Forelimb muscle (tissue), 1 donor: ENCODE data around the gene LOXL1. TPM values are rescaled to one million over a fixed set of nuclear protein-coding genes. Genes with fewer than 3 reads are reported as not detected.
"Not testable (repeated sequence)": the region's sequence is repeated elsewhere in the genome, so short reads cannot be mapped to it uniquely, and the experiment has no call there.

Experiments used
- DNase-seq: peaks from one replicate; pipeline ENCODE4 v3.0.0-alpha.2; 2013; ENCODE audit warnings: low read depth
- polyA plus RNA-seq: library from polyadenylated mRNA; unstranded; fragments of 120-200 nt; gene quantifications from one replicate; pipeline ENCODE4 v1.2.1, GENCODE V29; 2013; ENCODE audit not compliant: insufficient read length

LOXL1 gene
- polyA plus RNA-seq, 1 donor: 29.7 TPM

DNA sequence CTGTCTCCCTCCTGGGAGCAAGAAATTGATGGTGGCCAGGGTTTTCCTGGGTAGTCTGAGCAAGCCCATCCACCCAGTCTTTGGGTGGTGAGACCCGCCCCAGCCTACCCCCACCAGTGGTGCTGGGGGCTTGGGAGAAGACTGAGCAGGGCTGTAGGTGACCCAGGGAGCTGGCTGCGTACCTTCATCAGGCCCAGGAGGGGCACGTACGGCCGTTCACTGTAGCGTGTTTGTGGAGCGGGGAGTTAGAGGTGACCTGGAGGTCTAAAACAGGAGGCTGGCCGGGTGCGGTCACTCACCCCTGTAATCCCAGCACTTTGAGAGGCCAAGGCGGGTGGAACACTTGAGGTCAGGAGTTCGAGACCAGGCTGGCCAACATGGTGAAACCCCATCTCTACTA is 11.5 kb downstream of the LOXL1 start:
- no peak for DNase-seq

DNA sequence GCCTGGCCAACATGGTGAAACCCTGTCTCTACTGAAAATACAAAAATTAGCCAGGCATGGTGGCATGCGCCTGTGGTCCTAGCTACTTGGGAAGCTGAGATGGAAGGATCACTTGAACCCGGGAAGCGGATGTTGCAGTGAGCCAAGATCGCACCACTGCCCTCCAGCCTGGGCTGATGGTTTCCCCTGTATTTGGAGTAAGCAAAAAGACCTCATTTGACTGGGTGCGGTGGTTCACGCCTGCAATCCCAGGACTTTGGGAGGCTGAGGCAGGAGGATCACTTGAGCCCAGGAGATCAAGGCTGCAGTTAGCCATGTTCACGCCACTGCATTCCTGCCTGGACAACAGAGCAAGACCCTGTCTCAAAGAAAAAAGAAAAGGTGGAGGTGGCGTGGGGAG is 12.3 kb downstream of the LOXL1 start:
- DNase-seq: not testable (repeated sequence)

DNA sequence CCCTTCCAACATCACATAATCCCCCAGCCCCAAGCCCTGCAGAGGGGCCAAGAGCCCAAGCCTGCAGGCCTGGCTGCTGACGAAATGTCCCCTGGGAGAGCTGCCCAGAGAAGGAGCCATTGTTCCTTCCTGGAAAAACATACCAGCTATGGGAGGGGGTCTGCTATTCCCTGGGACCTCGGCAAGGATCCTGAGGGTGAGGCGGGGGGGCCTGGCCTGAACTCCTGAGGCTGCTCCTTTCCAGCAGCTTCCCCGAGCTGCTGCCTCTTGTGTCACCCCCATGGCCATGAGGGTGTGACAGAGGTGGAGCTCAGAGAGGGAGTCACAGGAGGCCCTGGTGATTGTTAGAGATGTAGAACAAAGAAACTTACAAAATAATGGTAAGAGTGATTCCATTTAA is 12.9 kb downstream of the LOXL1 start:
- DNase-seq: no peak

DNA sequence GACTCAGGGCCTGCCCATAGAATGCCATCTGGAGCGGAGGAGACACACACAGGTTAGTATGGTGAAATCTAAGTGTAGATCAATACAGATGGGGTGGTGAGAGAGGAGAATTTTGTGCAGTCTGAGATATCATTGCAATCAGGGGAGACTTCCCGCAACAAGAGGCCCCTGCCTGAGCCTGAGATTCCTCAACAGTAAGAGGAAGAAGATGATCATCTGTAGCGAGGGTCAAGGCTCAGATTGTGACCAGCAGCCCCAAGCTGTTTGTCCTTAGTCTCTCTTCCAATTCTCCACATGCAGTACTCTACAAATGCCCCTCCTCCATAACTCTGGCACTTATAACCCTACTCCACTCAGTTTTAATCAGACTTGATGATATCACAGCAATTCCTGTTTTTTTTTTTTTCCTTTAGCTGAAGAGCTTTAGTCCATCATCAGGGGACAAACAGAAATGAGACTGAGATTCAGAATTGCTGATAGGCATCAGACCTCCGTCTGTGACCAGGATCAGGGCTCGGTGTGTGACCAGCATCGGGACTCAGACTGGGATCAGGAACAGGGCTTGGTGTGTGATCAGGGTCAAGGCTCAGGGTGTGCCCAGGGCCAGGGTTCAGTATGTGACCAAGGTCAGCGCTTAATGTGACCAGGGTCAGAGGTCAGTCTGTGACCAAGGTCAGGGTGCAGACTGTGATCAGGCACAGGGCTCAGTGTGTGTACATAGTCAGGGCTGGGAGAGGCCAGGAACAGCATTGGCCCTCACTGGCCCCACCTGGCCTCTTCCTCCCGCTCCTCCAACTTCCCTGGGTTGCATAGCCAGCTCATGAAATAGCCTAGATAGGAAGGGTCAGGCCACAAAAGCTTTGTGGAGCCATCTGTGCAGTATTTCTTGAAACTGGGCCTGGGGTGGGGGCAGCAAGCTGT is 14.1 kb downstream of the LOXL1 start:
- no peak for DNase-seq

DNA sequence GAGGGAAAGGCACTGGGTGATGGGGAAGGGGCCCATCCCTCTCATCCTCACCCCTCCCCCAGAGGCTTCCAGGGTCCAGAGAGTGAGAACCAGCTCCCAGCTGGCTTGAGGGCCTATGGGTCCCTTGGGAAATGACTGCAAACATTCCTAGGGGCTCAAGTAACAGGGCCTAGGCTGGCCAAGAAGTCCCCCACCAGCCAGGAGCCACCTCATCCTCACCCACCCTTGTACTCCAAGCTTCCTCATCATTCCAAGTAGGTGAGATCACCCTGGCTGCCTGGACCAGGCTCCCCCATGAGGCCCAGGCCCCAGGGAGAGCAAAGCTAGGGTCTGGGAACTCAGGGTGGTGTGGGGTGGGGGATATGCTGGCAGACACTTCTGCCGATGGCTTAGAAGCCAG is 14.8 kb downstream of the LOXL1 start:
- no peak for DNase-seq

DNA sequence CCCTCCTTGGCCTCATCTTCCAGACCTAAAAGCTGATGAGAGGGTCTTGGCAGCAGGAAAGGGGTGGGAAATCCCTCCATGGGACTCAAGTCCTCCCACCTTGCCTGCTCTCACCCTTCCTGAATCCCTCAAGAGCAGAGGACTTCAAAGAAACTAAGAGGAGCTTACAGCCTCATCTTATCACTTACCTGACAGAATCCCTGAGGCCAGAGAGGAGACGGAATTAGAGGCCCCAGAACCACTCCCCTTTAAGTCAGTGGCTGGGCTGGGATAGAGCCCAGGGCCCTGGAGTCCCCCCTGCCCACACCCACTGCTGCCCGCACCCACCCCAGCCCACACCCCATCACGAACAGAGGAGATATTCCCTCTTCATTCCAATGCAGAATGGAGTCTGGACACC is 15.2 kb downstream of the LOXL1 start:
- DNase-seq: no peak

DNA sequence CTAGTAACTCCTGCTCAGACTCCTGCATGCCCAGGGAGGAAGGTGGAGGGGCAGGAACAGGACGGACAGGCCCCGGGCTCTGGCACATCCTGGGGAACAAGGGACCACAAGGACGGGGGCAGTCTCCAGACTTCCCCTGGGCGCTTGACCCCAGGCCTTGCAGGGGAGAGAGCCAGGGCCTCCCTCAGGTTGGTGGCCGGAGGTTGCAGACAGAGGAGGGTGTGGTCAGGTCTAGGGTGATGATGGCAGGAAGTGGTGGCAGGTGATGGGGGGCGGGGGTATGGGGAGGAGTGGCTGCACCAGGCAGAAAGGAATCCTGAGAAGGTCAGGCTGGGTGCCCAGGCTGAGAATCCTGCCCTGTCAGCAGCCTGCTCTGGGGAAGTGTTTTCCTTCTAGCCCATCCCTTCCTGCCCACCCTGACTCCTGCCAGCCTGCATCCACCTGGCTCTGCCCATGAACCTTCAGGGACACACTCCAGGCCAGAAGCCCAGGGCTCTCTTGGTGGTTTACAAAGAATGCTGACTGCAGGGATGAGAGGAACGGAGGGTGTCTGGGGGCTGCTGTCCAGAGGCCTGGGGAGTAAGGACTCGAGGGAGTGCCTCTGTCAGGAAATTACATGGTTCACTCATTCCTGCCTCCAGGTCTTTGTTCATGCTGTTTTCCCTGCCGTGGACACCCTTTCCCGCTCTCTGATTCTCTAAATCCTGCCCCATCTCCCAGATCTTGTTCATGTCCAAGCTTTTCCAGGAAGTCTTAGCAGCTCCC is 15.8 kb downstream of the LOXL1 start:
- DNase-seq: no peak

DNA sequence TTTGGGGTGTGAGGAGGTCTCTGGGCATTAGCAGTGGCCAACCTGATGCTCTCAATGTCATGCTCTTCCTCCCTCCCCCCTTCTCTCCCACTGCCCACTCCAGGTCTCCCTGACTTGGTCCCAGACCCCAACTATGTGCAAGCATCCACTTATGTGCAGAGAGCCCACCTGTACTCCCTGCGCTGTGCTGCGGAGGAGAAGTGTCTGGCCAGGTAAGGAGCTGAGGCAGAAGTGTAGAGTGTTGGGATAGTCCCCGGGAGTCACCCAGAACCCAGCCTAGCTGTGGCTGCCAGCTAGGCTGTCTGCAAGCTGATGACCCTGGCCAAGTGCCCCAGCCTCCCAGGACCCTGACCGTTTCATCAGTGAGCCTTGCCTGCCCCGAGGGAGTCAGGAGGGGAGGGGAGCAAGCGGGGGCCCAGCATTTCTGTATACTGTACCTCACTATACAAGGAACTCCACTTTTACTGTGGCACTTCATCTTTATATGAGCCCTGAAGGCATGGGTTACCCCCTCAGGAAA is 16.5 kb downstream of the LOXL1 start:
- DNase-seq: no peak

DNA sequence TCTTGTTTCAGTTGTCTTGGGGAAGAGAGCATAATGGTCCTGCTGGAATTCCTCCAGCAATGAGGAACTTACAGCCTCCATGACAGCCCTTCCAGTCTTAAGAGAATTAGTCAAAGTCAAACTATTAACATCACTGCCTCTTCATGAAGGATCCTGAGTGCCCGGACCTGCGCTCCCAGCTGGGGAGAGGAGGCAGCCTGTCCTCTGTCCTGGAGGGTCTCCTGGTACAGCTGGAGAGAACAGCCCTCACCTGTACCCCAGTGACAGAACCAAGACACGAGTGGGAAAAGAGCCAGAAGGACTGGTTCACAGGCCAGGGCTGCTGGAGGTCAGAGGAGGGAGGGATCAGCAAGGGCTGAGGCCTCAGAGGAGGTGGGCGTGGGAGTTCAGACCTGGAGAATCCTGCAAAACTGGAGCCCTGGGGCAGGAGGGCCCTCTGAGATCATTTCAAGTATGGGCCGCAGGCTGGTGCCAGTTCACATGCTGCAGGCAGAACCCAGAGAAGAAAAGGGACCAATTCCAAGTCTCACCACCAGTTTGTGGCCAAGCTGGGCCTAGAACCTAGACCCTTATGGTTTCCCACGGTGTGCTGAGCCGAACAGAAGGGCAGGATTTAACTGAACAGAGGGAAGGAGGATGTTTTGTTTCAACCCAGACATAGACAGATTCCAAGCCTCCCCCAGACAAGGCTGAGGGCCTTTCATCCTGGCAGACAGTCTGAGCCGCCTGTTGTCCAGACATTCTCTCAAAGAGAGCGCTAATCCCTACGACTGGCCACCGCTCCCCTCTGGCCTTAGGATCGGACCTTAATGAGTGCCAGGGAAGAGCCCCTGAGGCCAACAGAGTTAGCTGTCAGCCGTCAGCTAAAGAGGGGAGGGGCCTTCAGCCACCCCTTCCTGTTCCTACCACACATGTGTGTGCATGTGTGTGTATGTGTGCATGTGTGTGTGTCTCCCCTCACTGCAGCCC is 18.2 kb downstream of the LOXL1 start:
- no peak for DNase-seq

DNA sequence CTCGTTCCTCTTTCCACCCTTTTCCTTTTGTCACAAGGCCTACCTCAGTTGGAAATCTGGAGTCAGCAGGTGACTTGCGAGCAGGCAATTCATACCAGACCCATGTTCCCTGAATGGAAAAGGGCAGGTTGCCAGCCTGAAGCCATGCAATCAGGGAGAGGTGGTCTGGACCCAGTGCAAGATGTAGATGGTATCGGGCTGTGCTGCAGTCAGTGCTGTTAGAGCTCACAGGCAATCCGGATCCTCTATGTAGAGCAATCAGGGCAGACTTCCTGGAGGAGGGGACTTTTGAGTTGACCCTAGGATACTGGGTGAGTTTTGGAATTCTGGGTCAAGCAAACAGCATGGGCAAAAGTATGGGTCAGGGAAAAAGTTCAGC is 18.9 kb downstream of the LOXL1 start:
- no peak for DNase-seq

DNA sequence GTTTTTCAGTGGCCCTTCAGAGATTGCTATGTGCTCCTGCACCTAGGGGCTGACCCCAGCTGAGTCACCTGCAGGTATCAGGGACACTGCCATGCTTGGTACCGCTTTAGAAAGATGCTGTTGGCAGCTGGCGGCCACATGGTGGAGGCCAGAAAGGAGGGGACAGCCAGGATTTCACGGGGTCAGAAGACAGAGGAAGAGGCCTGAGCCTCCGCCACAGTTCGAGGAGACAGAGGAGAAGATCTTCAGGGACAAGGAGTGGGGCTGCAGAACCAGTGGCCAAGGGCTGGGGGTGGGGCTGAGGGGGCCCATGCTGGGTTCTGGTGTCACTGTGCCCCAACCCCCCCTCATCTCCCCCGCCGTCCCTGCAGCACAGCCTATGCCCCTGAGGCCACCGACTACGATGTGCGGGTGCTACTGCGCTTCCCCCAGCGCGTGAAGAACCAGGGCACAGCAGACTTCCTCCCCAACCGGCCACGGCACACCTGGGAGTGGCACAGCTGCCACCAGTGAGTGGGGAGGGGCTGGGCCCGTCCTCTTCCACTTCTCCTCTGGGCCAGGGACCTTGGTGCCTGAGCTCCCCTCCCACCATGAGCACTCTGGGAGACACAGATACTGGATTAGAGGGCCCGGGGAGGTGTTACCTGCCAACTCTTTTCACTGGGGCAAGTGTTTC is 19.9 kb downstream of the LOXL1 start:
- no peak for DNase-seq

DNA sequence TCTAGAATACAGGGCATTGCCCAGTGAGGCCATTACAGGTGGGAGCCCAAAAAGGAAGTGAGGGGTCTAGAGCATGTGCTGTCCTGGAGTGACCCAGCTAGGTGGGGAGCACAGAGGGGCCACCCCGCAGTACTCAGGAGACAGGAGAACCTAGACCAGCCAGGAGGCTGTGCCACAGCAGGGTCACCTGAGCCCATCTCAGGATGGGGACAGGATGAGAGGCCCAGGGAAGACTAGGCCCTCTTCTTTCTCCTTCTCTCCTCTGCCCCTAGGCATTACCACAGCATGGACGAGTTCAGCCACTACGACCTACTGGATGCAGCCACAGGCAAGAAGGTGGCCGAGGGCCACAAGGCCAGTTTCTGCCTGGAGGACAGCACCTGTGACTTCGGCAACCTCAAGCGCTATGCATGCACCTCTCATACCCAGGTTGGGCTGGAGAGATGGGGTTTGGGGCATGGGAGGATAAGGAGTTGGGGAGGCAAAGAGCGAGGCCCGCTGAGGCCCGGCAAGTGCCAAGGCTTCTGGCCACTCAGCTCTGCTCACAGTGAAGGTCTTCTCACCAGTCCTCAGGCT is 20.6 kb downstream of the LOXL1 start:
- no peak for DNase-seq

DNA sequence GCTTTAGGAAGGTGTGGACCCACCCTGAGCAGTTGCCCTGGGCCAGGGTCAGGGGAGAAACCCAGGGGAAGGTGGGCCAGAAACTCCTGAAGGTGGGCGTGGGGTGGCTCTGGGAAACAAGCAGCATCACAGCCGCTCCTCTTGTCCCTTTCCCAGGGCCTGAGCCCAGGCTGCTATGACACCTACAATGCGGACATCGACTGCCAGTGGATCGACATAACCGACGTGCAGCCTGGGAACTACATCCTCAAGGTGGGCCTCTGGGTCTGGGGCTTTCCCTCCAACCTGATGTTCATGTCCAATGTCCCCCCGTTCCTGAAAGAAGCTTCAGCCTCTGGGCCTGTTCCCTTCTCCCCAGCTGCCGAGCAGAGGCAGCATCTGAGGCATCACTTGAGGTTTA is 21.4 kb downstream of the LOXL1 start:
- DNase-seq: no peak

DNA sequence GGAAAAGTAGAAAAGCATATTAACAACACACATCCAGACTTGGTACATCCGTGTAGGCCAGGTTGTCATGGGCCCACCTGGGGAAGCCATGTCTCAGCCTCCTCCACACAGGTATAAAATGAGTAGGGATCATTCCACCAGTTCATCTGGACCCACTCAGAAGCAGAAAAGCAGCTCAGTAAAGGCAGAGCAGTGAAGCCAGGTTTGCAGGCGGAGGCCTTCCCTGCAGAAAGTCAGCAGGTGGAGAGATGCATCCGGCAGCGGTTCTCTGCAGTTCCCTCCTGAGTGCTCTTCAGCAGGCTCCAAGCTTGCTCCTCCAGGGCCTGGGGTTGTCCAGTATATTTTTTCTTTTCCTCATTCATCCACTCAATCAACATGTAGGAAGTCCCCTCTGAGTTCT is 22.1 kb downstream of the LOXL1 start:
- DNase-seq: no peak

DNA sequence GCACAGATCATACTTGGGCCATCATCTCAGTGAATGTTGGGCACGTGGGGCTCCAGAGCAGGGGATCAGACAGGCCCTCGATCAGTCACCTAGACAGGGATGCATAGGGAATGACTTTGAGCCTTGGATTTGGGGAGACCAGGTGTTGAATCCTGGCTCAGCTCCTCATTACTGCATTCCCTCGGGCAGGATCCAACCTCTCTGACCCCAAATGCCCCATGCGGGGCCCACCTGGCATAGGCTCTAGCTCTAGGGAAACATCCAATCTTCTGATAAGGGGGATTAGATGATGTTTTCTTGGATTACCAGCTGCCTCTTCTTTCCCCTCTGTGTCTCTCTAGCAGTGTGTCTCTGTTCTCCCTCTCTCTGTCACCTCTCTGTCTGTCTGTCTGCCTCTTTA is 22.7 kb downstream of the LOXL1 start:
- DNase-seq: no peak

DNA sequence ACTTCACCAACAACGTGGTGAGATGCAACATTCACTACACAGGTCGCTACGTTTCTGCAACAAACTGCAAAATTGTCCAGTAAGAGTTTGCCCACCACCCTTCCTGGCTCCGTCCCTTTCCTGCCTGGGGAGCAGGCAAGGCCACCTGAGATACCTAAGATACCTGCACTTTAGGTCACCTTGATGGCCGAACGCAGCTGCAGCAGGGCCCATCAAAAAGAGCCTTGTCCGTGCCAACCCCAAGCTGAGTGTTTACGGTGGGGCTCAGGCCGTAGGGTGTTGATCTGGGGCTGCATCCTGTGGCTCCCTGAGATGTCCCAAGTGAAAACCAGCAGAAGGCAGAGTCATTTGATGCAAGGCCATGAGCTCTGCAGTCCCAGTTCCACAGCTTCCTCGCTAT is 23.2 kb downstream of the LOXL1 start:
- DNase-seq: no peak

DNA sequence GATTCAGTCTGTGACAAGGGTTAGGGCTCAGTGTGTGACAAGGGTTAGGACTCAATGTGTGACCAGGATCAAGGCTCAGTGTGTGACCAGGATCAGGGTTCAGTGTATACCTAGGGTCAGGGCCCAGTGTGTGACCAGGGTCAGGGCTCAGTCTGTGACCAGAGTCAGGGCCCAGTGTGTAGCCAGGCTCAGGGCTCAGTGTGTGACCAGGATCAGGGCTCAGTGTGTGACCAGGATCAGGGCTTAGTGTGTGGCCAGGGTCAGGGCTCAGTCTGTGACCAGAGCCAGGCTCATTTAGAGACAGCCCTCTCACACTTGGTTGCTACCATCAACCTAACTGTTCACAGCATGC is 24.2 kb downstream of the LOXL1 start:
- no peak for DNase-seq

DNA sequence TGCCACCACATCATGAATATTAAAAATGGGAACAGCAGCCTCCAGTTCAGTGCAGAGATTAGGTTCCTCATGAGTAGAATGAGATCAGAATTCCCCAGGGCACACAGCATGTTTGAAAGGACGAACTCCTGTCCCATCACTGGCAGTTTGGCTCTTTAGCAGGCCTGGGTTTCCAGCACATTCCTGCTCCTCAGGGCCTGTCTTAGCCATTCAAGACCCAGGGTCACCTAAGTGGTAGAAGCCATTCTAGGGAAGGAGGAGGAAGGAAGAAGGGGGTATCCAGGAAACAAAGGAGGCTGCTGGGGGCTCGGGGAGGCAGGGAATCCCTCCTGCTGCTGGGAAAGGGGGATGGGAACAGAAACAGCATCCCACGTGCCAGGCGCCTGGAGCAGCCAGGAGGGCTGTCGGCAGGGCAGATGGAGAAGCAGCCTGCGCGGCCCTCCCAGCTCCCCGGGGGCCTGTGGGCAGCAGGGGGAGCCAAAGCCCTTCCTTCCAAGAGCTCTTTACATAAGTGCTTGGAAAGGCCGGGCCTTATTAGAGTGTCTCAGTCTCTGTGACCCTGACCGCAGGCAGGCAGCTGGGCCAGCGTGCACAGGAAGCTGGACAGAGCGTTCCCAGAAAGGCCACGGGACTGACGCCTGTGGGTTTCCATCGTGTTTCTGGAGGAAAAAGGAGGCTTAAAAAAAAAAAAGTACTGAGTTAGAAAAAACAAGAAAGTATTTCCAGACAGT is 24.7 kb downstream of the LOXL1 start:
- DNase-seq: peak; percentile 77

DNA sequence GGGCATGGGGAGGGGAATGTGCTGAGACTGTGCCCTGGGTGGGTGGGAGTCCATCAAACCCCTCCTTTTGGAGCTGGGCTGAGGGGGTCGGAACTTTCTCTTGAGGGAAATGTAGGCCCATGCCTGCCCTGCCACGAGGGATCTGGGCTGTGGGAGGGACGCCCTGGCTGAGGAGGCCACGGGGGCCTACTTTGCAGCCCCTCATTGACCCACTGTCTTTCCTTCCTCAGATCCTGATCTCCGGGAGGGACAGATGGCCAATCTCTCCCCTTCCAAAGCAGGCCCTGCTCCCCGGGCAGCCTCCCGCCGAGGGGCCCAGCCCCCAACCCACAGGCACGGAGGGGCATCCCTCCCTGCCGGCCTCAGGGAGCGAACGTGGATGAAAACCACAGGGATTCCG is 25.3 kb downstream of the LOXL1 start:
- DNase-seq: no peak
